Skeletal muscle satellite cell (primary cell): Measurements from ENCODE around the gene SLC44A3.
A peak's percentile ranks its signal among the peaks of the same experiment; 100 is the strongest.

ENCODE experiments used
- H3K27me3 ChIP-seq: 2 replicates; pipeline ENCODE4 v1.7.0; 2013; ENCODE audit warnings: low read length; ENCODE audit not compliant: control insufficient read depth, insufficient read depth
- H3K36me3 ChIP-seq: 2 replicates; pipeline ENCODE4 v1.7.0; 2013; ENCODE audit warnings: mild to moderate bottlenecking, control low read depth, low read length; ENCODE audit not compliant: insufficient read depth
- H3K4me1 ChIP-seq: 2 replicates; pipeline ENCODE4 v1.7.0; 2013; ENCODE audit warnings: low read length; ENCODE audit not compliant: control insufficient read depth, insufficient read depth
- H3K4me2 ChIP-seq: 2 replicates; pipeline ENCODE4 v1.7.0; 2013; ENCODE audit warnings: mild to moderate bottlenecking, low read length
- H3K4me3 ChIP-seq: 2 replicates; pipeline ENCODE4 v1.7.0; 2013; ENCODE audit warnings: low read length
- H3K9ac ChIP-seq: 2 replicates; pipeline ENCODE4 v1.7.0; 2013; ENCODE audit warnings: mild to moderate bottlenecking, low read depth, low read length, moderate library complexity
- H3K9me3 ChIP-seq: replicated peaks from 2 replicates; pipeline ENCODE4 v1.7.0; 2013; ENCODE audit warnings: mild to moderate bottlenecking, control low read depth, low read length

The SLC44A3 gene

GRCh38 chr1:94898491-94899385 lies 78.6 kb downstream of the SLC44A3 start:
- no peak overlapping the region for H3K4me2 ChIP-seq

GRCh38 chr1:94899756-94900155 lies 79.6 kb downstream of the SLC44A3 start:
- no peak overlapping the region for H3K9ac ChIP-seq
- H3K27me3 ChIP-seq: no peaks in the 10 kb centered on the region
- H3K36me3 ChIP-seq: peaks cover 88% of the 10 kb centered on the region
- H3K9me3 ChIP-seq: no peaks in the 10 kb centered on the region
- no peak overlapping the region for H3K4me2 ChIP-seq
- no peak overlapping the region for H3K4me3 ChIP-seq
- H3K4me1 ChIP-seq: peaks cover 31% of the 10 kb centered on the region

More at GRCh38 chr1:94898491-94899385, 78.6 kb downstream of the SLC44A3 start:
- Histone ChIP-seq H3K9me3 (no peaks in the 10 kb centered on the region), H3K9ac (no peak overlapping the region), H3K27me3 (no peaks in the 10 kb centered on the region), H3K4me1 (peaks cover 21% of the 10 kb centered on the region), H3K4me3 (no peak overlapping the region), H3K36me3 (peaks cover 93% of the 10 kb centered on the region)

DNA sequence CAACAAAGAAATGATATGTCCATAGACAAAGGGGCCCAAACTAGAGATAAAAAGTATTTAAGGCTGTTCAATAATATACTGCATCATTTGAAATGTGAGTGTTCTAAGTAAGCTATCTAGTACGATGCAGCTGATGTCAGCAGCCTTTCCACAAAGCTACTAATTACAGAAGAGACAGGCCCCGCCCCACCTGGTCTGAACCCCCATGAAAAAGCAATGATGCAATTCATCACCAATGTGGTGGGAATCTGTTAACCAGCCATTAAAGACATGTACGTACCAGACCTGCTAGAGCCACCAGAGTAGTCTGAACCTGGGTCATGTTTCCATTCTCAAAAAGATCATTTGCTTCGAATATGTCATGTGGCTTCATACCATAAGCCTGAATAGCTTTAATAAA lies 81.7 kb downstream of the SLC44A3 start:
- H3K27me3 ChIP-seq: no peaks in the 10 kb centered on the region
- peaks cover 74% of the 10 kb centered on the region for H3K36me3 ChIP-seq
- H3K9me3 ChIP-seq: no peaks in the 10 kb centered on the region
- H3K9ac ChIP-seq: no peak overlapping the region
- H3K4me2 ChIP-seq: no peak overlapping the region
- no peak overlapping the region for H3K4me3 ChIP-seq
- peaks cover 41% of the 10 kb centered on the region for H3K4me1 ChIP-seq

DNA sequence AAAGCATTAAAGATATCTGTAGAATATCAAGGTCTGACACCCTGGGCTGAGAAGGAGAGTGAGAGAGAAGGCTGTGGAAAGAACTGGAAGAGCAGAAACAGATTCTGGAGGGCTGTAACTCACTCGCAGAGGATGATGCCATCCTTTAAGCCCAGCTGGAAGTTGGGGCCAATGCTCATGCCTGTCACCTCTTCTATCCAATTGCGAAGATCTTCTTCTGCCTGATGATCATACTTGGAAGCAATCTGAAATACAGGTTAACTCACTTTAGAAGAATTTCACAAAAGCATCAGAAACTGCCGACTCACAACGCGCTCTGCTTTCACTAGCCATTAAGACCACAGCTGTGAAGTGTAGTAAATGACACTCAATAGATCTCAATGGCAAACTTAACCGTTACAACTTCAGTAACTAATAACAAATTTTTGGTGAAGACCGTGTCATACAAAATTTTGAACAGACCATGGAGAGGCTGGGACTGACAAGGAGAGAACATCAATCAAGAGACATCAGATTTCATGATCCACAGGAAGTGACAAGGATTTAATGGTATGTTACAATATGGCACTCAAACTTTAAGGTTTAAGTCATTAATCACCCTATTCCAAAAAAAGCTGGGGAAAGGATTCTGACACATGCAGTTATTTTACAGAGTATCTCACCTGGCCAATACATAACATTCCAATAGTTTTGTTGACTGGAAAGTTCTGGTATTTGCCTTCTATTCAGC lies 83.3 kb downstream of the SLC44A3 start:
- Histone ChIP-seq H3K9ac (no peak overlapping the region), H3K4me1 (peaks cover 47% of the 10 kb centered on the region), H3K9me3 (no peaks in the 10 kb centered on the region), H3K4me3 (no peak overlapping the region), H3K4me2 (peak overlapping the region; percentile 55), H3K36me3 (peaks cover 68% of the 10 kb centered on the region), H3K27me3 (no peaks in the 10 kb centered on the region)

GRCh38 chr1:94905207-94905606 lies 85.0 kb downstream of the SLC44A3 start:
- no peaks in the 10 kb centered on the region for H3K27me3 ChIP-seq
- peaks cover 64% of the 10 kb centered on the region for H3K36me3 ChIP-seq

DNA sequence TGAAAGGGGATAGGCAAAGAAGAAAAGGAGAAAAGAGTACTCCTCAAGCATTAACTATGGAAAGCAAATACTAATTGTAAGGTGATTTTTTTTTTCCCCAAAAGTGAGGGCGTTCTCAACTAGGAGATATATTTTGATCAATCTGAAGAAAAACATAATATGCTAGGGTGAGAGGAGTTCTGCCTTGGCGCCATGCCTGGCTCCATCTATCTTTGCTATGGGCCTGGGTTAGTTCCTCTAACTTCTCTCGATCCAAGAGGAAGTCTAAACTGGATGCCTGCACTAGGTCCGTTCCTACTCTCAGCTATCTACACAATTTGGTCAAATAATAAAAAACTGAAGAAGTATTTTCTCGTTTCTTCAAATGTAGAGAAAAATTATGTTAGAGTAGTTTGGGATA lies 86.2 kb downstream of the SLC44A3 start:
- Histone ChIP-seq H3K36me3 (peaks cover 66% of the 10 kb centered on the region), H3K4me3 (no peak overlapping the region), H3K27me3 (no peaks in the 10 kb centered on the region), H3K4me2 (no peak overlapping the region), H3K9me3 (no peaks in the 10 kb centered on the region), H3K9ac (no peak overlapping the region), H3K4me1 (peaks cover 44% of the 10 kb centered on the region)

More at GRCh38 chr1:94905207-94905606, 85.0 kb downstream of the SLC44A3 start:
- Histone ChIP-seq H3K4me1 (peaks cover 42% of the 10 kb centered on the region), H3K9me3 (no peaks in the 10 kb centered on the region), H3K4me2 (no peak overlapping the region), H3K4me3 (no peak overlapping the region), H3K9ac (no peak overlapping the region)

- Histone ChIP-seq H3K4me1 (peaks cover 46% of the 10 kb centered on the region), H3K27me3 (no peaks in the 10 kb centered on the region), H3K9ac (no peak overlapping the region), H3K36me3 (peaks cover 59% of the 10 kb centered on the region), H3K4me3 (no peak overlapping the region), H3K9me3 (no peaks in the 10 kb centered on the region), H3K4me2 (no peak overlapping the region)
Observed at GRCh38 chr1:94907136-94907535, 87.0 kb downstream of the SLC44A3 start.

DNA sequence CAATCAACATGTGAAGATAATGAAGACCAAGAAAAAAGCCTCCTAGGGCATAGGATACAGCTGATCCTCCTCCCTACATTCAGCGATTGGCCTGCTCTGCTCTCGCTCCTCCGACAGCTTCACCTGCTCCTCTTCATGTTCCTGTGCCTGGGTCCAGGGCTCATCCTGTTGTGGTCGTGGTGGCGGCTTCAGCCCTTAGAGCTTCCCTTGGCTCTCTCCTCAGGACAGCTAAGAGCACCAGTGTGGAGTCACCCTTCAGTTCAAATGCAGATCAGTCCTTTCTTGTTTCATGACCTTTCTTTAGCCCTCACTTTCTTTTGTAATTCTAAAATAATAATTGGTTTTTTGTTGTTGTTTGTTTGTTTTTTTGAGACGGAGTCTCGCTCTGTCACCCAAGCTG lies 88.0 kb downstream of the SLC44A3 start:
- H3K9ac ChIP-seq: no peak overlapping the region
- no peaks in the 10 kb centered on the region for H3K9me3 ChIP-seq
- H3K36me3 ChIP-seq: peaks cover 48% of the 10 kb centered on the region
- peaks cover 53% of the 10 kb centered on the region for H3K4me1 ChIP-seq
- H3K4me3 ChIP-seq: no peak overlapping the region
- H3K4me2 ChIP-seq: no peak overlapping the region
- H3K27me3 ChIP-seq: no peaks in the 10 kb centered on the region

DNA sequence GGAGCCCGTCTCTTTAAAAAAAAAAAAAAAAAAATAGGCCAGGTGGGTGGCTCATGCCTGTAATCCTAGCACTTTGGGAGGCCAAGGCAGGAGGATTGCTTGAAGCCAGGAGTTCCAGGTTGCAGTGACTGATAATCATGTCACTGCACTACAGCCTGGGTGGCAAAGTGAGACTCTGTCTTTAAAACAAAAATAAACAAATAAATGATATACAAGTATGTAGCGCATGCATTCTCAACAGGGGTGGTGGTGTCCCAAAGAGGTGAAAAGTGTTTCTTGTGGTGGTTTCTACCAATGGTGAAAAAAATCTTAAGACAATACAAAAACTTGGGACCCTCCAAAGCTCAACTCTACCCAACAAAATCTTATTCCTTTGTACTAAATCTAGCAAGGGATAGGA lies 88.8 kb downstream of the SLC44A3 start:
- H3K9ac ChIP-seq: no peak overlapping the region
- no peaks in the 10 kb centered on the region for H3K27me3 ChIP-seq
- H3K36me3 ChIP-seq: peaks cover 40% of the 10 kb centered on the region

GRCh38 chr1:94909486-94909885 lies 89.3 kb downstream of the SLC44A3 start:
- Histone ChIP-seq H3K4me1 (peaks cover 53% of the 10 kb centered on the region), H3K9ac (no peak overlapping the region), H3K27me3 (no peaks in the 10 kb centered on the region), H3K4me3 (no peak overlapping the region), H3K36me3 (peaks cover 40% of the 10 kb centered on the region), H3K4me2 (no peak overlapping the region), H3K9me3 (no peaks in the 10 kb centered on the region)

More for the DNA sequence above, 88.8 kb downstream of the SLC44A3 start:
- no peak overlapping the region for H3K4me2 ChIP-seq
- H3K4me3 ChIP-seq: no peak overlapping the region
- H3K9me3 ChIP-seq: no peaks in the 10 kb centered on the region
- peaks cover 53% of the 10 kb centered on the region for H3K4me1 ChIP-seq

- H3K4me2 ChIP-seq: peak overlapping the region; percentile 30
- peaks cover 36% of the 10 kb centered on the region for H3K4me1 ChIP-seq
- peaks cover 33% of the 10 kb centered on the region for H3K36me3 ChIP-seq
- no peaks in the 10 kb centered on the region for H3K9me3 ChIP-seq
- H3K9ac ChIP-seq: no peak overlapping the region
- no peak overlapping the region for H3K4me3 ChIP-seq
- no peaks in the 10 kb centered on the region for H3K27me3 ChIP-seq
Observed at GRCh38 chr1:94912263-94913184, 92.4 kb downstream of the SLC44A3 start.
